ENCODE results near the gene TXNL4A.

DNA sequence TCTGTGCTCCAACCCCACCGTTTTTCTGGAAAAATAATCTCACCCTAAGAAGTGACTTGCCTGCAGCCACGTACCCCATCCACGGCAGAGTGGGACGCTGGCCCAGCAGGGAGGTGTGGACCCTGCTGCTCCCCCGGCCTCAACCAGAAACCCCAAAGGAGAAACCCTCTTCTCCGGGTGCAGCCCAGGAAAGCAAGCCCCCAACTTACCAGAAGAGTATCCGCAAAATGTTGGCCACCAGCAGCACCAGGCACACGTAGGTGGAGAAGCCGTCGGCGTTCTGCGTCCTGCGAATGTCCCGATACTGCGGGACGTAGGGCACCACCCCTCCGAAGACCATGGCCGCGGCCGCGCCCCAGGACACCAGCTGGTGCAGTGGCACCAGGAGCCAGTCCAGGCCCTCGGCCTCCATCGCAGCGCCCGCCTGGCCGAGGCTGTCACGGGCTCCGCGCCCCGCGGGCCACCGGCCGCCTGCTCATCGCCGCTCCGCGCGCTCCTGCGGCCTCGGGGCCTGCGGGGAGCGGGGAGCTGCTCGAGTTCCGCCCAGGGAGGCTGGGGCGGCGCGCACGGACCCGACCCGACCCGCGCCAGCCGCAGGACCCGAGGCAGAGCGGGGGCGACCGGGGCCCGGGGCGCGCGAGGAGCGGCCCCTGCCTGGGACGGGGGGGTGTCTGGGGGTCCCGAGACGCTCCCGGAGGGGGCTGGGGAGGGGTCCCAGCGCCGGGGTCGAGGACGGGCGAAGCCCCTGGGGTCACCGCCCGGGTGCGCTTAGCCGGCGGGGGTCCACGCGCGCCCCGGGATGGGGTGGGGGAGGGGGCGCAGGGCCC lies 37.6 kb downstream of the TXNL4A start:
- TF ChIP-seq, protein P1, sequence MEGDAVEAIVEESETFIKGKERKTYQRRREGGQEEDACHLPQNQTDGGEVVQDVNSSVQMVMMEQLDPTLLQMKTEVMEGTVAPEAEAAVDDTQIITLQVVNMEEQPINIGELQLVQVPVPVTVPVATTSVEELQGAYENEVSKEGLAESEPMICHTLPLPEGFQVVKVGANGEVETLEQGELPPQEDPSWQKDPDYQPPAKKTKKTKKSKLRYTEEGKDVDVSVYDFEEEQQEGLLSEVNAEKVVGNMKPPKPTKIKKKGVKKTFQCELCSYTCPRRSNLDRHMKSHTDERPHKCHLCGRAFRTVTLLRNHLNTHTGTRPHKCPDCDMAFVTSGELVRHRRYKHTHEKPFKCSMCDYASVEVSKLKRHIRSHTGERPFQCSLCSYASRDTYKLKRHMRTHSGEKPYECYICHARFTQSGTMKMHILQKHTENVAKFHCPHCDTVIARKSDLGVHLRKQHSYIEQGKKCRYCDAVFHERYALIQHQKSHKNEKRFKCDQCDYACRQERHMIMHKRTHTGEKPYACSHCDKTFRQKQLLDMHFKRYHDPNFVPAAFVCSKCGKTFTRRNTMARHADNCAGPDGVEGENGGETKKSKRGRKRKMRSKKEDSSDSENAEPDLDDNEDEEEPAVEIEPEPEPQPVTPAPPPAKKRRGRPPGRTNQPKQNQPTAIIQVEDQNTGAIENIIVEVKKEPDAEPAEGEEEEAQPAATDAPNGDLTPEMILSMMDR (IDR thresholded peaks at IDR 0.05): no peak
- peak in 1 of 4 donors; percentile 20 for TF ChIP-seq POLR2A (IDR thresholded peaks at IDR 0.05)

Measured in esophagus squamous epithelium (tissue), 4 donors.